ENCODE results near the gene C3orf33. TPM values are rescaled to one million over a fixed set of nuclear protein-coding genes. Genes with fewer than 3 reads are reported as not detected.

The C3orf33 gene
- total and polyA plus RNA-seq, 2 of the 13 experiments (the other 11 are each of a cell fraction or from before 2014, with no cell fraction given) = 9.2 to 12.6 TPM

DNA sequence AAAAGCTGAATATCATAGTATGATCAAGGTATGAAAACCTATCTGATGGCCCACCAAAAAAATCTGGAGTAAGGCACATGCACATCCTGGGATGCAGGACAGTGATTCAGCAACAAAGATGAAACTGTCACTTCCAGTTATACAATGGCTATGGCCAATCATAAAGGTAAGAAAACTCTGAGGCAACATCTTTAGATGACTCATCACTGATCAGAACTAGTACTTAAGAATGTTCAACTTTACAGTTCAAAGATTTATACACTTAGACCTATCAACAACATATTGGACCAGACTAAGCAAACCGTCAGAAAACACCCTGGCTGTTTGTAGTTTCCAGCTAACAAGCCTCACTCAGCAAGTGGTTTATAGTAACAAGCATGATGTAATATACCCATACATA lies 39.9 kb downstream of the C3orf33 start (continued):
- TF ChIP-seq, protein P1, sequence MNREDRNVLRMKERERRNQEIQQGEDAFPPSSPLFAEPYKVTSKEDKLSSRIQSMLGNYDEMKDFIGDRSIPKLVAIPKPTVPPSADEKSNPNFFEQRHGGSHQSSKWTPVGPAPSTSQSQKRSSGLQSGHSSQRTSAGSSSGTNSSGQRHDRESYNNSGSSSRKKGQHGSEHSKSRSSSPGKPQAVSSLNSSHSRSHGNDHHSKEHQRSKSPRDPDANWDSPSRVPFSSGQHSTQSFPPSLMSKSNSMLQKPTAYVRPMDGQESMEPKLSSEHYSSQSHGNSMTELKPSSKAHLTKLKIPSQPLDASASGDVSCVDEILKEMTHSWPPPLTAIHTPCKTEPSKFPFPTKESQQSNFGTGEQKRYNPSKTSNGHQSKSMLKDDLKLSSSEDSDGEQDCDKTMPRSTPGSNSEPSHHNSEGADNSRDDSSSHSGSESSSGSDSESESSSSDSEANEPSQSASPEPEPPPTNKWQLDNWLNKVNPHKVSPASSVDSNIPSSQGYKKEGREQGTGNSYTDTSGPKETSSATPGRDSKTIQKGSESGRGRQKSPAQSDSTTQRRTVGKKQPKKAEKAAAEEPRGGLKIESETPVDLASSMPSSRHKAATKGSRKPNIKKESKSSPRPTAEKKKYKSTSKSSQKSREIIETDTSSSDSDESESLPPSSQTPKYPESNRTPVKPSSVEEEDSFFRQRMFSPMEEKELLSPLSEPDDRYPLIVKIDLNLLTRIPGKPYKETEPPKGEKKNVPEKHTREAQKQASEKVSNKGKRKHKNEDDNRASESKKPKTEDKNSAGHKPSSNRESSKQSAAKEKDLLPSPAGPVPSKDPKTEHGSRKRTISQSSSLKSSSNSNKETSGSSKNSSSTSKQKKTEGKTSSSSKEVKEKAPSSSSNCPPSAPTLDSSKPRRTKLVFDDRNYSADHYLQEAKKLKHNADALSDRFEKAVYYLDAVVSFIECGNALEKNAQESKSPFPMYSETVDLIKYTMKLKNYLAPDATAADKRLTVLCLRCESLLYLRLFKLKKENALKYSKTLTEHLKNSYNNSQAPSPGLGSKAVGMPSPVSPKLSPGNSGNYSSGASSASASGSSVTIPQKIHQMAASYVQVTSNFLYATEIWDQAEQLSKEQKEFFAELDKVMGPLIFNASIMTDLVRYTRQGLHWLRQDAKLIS (CRISPR knock-in tag; IDR thresholded peaks at IDR 0.05) = no peak
- no peak for TF ChIP-seq ATF1 (CRISPR knock-in tag; IDR thresholded peaks at IDR 0.05)
- TF ChIP-seq, protein P2, sequence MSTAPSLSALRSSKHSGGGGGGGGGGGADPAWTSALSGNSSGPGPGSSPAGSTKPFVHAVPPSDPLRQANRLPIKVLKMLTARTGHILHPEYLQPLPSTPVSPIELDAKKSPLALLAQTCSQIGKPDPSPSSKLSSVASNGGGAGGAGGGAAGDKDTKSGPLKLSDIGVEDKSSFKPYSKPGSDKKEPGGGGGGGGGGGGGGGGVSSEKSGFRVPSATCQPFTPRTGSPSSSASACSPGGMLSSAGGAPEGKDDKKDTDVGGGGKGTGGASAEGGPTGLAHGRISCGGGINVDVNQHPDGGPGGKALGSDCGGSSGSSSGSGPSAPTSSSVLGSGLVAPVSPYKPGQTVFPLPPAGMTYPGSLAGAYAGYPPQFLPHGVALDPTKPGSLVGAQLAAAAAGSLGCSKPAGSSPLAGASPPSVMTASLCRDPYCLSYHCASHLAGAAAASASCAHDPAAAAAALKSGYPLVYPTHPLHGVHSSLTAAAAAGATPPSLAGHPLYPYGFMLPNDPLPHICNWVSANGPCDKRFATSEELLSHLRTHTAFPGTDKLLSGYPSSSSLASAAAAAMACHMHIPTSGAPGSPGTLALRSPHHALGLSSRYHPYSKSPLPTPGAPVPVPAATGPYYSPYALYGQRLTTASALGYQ (CRISPR knock-in tag; IDR thresholded peaks at IDR 0.05) = no peak

DNA sequence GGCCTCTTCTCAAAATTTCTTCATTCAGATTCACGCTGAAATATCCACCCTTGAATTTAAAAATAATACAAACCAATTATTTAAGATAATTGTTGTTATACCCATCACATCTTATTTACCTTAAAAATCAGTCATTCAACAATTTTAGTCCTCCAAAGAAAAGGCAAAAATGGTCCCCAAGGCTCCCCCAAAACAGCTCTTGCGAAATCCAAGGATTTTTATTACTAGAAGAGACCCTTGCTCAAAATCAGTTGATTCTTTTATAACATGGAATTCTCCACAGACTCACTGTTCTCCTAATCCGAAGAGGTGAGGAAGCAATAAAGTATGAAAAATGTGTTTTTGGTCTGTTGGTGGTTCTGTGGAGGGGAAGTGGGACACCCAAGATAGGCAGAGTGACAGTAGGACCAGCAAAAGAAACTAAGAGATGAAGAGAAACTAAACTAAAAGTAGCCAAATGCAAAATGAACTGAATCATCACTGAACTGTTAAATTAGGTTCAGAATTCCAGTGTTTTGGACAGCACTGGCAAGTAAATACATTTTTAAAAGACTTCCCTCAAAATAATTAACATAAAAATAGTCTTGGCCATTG lies 42.1 kb downstream of the C3orf33 start:
- BruUV-seq (replicated peaks) = no TSS peak
- H4K20me1 ChIP-seq (ENCODE audit: insufficient read depth, low read length) = no peaks in the 10 kb centered on the region
- ChIA-PET POLR2A (no interaction called here), CTCF (ENCODE audit: low intra/inter-chr PET ratio, low total read pairs) (no interaction called here)
- H3K27ac ChIP-seq (ENCODE audit: extremely low read length, insufficient read depth, low read length) = no peak overlapping the region
- H3K36me3 ChIP-seq (replicated peaks in 1 of 2; ENCODE audit: control insufficient read depth in 1 of 2, insufficient read depth in 2 of 2, low read length in 2 of 2) = no peaks in the 10 kb centered on the region; a peak in 1 of 5 replicates
- in situ Hi-C loops (cut with HindIII; ENCODE audit: extremely low pct_ligation_motif_present, low pct_unique_long_range_greater_than_20kb) = no loop called here
- no peak for DNase-seq (ENCODE audit: low spot score)
- H2AFZ ChIP-seq (ENCODE audit: low read length) = no peak overlapping the region
- ATAC-seq = no peak
- H3K4me2 ChIP-seq (ENCODE audit: low read depth, low read length) = no peak overlapping the region
- no peaks in the 10 kb centered on the region for H3K4me1 ChIP-seq (ENCODE audit: insufficient read depth, low read length)
- no peaks in the 10 kb centered on the region for H3K79me2 ChIP-seq (ENCODE audit: insufficient read depth, low read length)
- intact Hi-C loops (cut with micrococcal nuclease; ENCODE audit: unreplicated experiment) = no loop called here
- FAIRE-seq = no peak
- TF ChIP-seq RFX3 (CRISPR knock-in tag; IDR thresholded peaks at IDR 0.05) (no peak), ZFP82 (CRISPR knock-in tag; IDR thresholded peaks at IDR 0.05; ENCODE audit: borderline replicate concordance) (no peak)
- TF ChIP-seq, protein P3, sequence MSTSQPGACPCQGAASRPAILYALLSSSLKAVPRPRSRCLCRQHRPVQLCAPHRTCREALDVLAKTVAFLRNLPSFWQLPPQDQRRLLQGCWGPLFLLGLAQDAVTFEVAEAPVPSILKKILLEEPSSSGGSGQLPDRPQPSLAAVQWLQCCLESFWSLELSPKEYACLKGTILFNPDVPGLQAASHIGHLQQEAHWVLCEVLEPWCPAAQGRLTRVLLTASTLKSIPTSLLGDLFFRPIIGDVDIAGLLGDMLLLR (CRISPR knock-in tag; IDR thresholded peaks at IDR 0.05) = no peak
- no peak overlapping the region for H3K9ac ChIP-seq (ENCODE audit: insufficient read depth, low read depth, low read length)
- no peaks in the 10 kb centered on the region for H3K27me3 ChIP-seq (ENCODE audit: control insufficient read depth in 1 of 2, insufficient read depth in 2 of 2, low read length in 2 of 2)
- 95% methylated on average over 3 of the region's 3 CpGs for WGBS (ENCODE audit: low lambda C conversion rate)
- no peak overlapping the region for H3K4me3 ChIP-seq (replicated peaks in 1 of 3; ENCODE audit: insufficient read depth in 1 of 3, low read depth in 2 of 3, low read length in 3 of 3)
- H3K9me3 ChIP-seq (ENCODE audit: low read length) = no peaks in the 10 kb centered on the region

All from HepG2 (cell line).